SJCRH30 (cell line): ENCODE results near the gene TRIM71. TPM values are rescaled to one million over a fixed set of nuclear protein-coding genes. Genes with fewer than 3 reads are reported as not detected.
"Not testable (repeated sequence)": the region's sequence is repeated elsewhere in the genome, so short reads cannot be mapped to it uniquely, and the experiment has no call there.

ENCODE experiments used
- DNase-seq, 2 experiments: peaks; one replicate each; pipeline ENCODE4 v3.0.0-alpha.2; 2015 to 2020
- H3K27ac ChIP-seq: fragments of 250-450 bp; sonication (Bioruptor Pico); 2 replicates; pipeline ENCODE4 v1.5.1; 2020; ENCODE audit warnings: mild to moderate bottlenecking, moderate library complexity
- H3K27me3 ChIP-seq: fragments of 250-450 bp; sonication (Bioruptor Pico); 2 replicates; pipeline ENCODE4 v1.5.1; 2020; ENCODE audit warnings: mild to moderate bottlenecking, moderate library complexity
- H3K36me3 ChIP-seq: fragments of 250-450 bp; sonication (Bioruptor Pico); 2 replicates; pipeline ENCODE4 v1.5.1; 2020; ENCODE audit warnings: mild to moderate bottlenecking, moderate library complexity
- H3K4me1 ChIP-seq: fragments of 250-450 bp; sonication (Bioruptor Pico); 2 replicates; pipeline ENCODE4 v1.5.1; 2020; ENCODE audit warnings: mild to moderate bottlenecking, moderate library complexity
- H3K4me3 ChIP-seq: fragments of 250-450 bp; sonication (Bioruptor Pico); 2 replicates; pipeline ENCODE4 v1.5.1; 2020; ENCODE audit warnings: mild to moderate bottlenecking, moderate library complexity
- H3K9me3 ChIP-seq: fragments of 250-450 bp; sonication (Bioruptor Pico); replicated peaks from 2 replicates; pipeline ENCODE4 v1.5.1; 2020; ENCODE audit warnings: mild to moderate bottlenecking, moderate library complexity
- total RNA-seq: library from RNA; depleted of rRNA; stranded (reverse); fragments of >200 nt; shearing (Covaris generic); gene quantifications from 2 replicates; pipeline ENCODE4 v1.2.3, GENCODE V29; 2014; rRNA removed

The TRIM71 gene
- total RNA-seq = 0.05 TPM in 1 of 2 replicates, not detected in the other

- H3K9me3 ChIP-seq = no peaks in the 10 kb centered on the region
- H3K27me3 ChIP-seq = no peaks in the 10 kb centered on the region
- H3K36me3 ChIP-seq = no peaks in the 10 kb centered on the region
- no peak for DNase-seq
- H3K4me3 ChIP-seq = no peak within 1 kb of the TSS
- H3K4me1 ChIP-seq = no peaks in the 10 kb centered on the region
- H3K27ac ChIP-seq = no peak within 1 kb of the TSS
Measured at GRCh38 chr3:32817558-32818228, at the start of gene TRIM71. TSS of gene TRIM71 (plus strand) at chr3:32817997. CDS start at chr3:32818081, 84 bp downstream.

GRCh38 chr3:32778389-32778788 is 39.4 kb upstream of the TRIM71 start:
- no peak overlapping the region for H3K27ac ChIP-seq
- H3K9me3 ChIP-seq = no peaks in the 10 kb centered on the region
- H3K27me3 ChIP-seq = no peaks in the 10 kb centered on the region
- no peak overlapping the region for H3K4me3 ChIP-seq
- DNase-seq = no peak
- H3K36me3 ChIP-seq = no peaks in the 10 kb centered on the region
- H3K4me1 ChIP-seq = peaks cover 5% of the 10 kb centered on the region; the same call in 1 of the 2 replicates

- H3K4me3 ChIP-seq = peak overlapping the region; percentile 68
- H3K9me3 ChIP-seq = no peaks in the 10 kb centered on the region
- peak overlapping the region; percentile 84 for H3K27ac ChIP-seq
- no peaks in the 10 kb centered on the region for H3K27me3 ChIP-seq
- peaks cover 5% of the 10 kb centered on the region; the same call in 1 of the 2 replicates for H3K4me1 ChIP-seq
- peak in 1 of 2 experiments; percentile 12 for DNase-seq
- no peaks in the 10 kb centered on the region for H3K36me3 ChIP-seq
Measured at GRCh38 chr3:32780071-32780734, 37.6 kb upstream of the TRIM71 start.

- peak; percentile 78 to 81 for DNase-seq
- H3K4me1 ChIP-seq = peaks cover 5% of the 10 kb centered on the region; the same call in 1 of the 2 replicates
- no peaks in the 10 kb centered on the region for H3K9me3 ChIP-seq
- H3K27me3 ChIP-seq = no peaks in the 10 kb centered on the region
- peak overlapping the region; percentile 84 for H3K27ac ChIP-seq
- H3K4me3 ChIP-seq = peak overlapping the region; percentile 68
- H3K36me3 ChIP-seq = no peaks in the 10 kb centered on the region
Measured at GRCh38 chr3:32780735-32781210, 37.0 kb upstream of the TRIM71 start.

GRCh38 chr3:32781211-32781968 is 36.4 kb upstream of the TRIM71 start:
- Histone ChIP-seq H3K4me3 (peak overlapping the region; percentile 68), H3K9me3 (no peaks in the 10 kb centered on the region), H3K27me3 (no peaks in the 10 kb centered on the region), H3K27ac (peak overlapping the region; percentile 84), H3K4me1 (peaks cover 5% of the 10 kb centered on the region; the same call in 1 of the 2 replicates), H3K36me3 (no peaks in the 10 kb centered on the region)
- peak; percentile 84 to 87 for DNase-seq

GRCh38 chr3:32781969-32782270 is 35.9 kb upstream of the TRIM71 start:
- not testable (repeated sequence) for H3K4me1 ChIP-seq, H3K36me3 ChIP-seq, DNase-seq, H3K9me3 ChIP-seq, H3K27ac ChIP-seq, H3K27me3 ChIP-seq
- H3K4me3 ChIP-seq = peak overlapping the region; percentile 68

GRCh38 chr3:32782407-32782806 is 35.4 kb upstream of the TRIM71 start:
- no peak overlapping the region for H3K4me3 ChIP-seq
- no peak overlapping the region for H3K27ac ChIP-seq
- H3K27me3 ChIP-seq = no peaks in the 10 kb centered on the region

GRCh38 chr3:32791833-32792232 is 26.0 kb upstream of the TRIM71 start:
- Histone ChIP-seq H3K27me3 (no peaks in the 10 kb centered on the region), H3K4me1 (no peaks in the 10 kb centered on the region), H3K9me3 (no peaks in the 10 kb centered on the region), H3K27ac (no peak overlapping the region), H3K4me3 (no peak overlapping the region), H3K36me3 (no peaks in the 10 kb centered on the region)
- DNase-seq = no peak

More at GRCh38 chr3:32782407-32782806, 35.4 kb upstream of the TRIM71 start:
- Histone ChIP-seq H3K4me1 (peaks cover 5% of the 10 kb centered on the region; the same call in 1 of the 2 replicates), H3K36me3 (no peaks in the 10 kb centered on the region), H3K9me3 (no peaks in the 10 kb centered on the region)
- DNase-seq = no peak

GRCh38 chr3:32794487-32795308 is 23.1 kb upstream of the TRIM71 start:
- Histone ChIP-seq H3K27me3 (no peaks in the 10 kb centered on the region), H3K4me3 (no peak overlapping the region), H3K27ac (no peak overlapping the region), H3K36me3 (no peaks in the 10 kb centered on the region), H3K9me3 (no peaks in the 10 kb centered on the region), H3K4me1 (no peaks in the 10 kb centered on the region)
- no peak for DNase-seq

GRCh38 chr3:32796384-32796950 is 21.3 kb upstream of the TRIM71 start:
- DNase-seq, H3K9me3 ChIP-seq, H3K4me3 ChIP-seq, H3K27me3 ChIP-seq, H3K27ac ChIP-seq, H3K36me3 ChIP-seq, H3K4me1 ChIP-seq: not testable (repeated sequence)

GRCh38 chr3:32797776-32798175 is 20.0 kb upstream of the TRIM71 start:
- no peaks in the 10 kb centered on the region for H3K9me3 ChIP-seq
- H3K27me3 ChIP-seq = no peaks in the 10 kb centered on the region
- no peak overlapping the region for H3K4me3 ChIP-seq
- DNase-seq = no peak
- no peaks in the 10 kb centered on the region for H3K4me1 ChIP-seq
- no peaks in the 10 kb centered on the region for H3K36me3 ChIP-seq
- H3K27ac ChIP-seq = no peak overlapping the region

- H3K4me1 ChIP-seq, H3K36me3 ChIP-seq, H3K27ac ChIP-seq, DNase-seq, H3K4me3 ChIP-seq, H3K9me3 ChIP-seq, H3K27me3 ChIP-seq: not testable (repeated sequence)
Measured at GRCh38 chr3:32801440-32801839, 16.4 kb upstream of the TRIM71 start.

GRCh38 chr3:32813180-32813579 is 4.6 kb upstream of the TRIM71 start:
- no peaks in the 10 kb centered on the region for H3K4me1 ChIP-seq
- H3K27me3 ChIP-seq = no peaks in the 10 kb centered on the region
- H3K36me3 ChIP-seq = no peaks in the 10 kb centered on the region
- no peaks in the 10 kb centered on the region for H3K9me3 ChIP-seq
- no peak overlapping the region for H3K4me3 ChIP-seq
- H3K27ac ChIP-seq = no peak overlapping the region
- no peak for DNase-seq

GRCh38 chr3:32814361-32814760 is 3.4 kb upstream of the TRIM71 start:
- no peak overlapping the region for H3K27ac ChIP-seq
- DNase-seq = no peak
- no peaks in the 10 kb centered on the region for H3K9me3 ChIP-seq
- no peaks in the 10 kb centered on the region for H3K27me3 ChIP-seq
- no peak overlapping the region for H3K4me3 ChIP-seq
- no peaks in the 10 kb centered on the region for H3K4me1 ChIP-seq
- no peaks in the 10 kb centered on the region for H3K36me3 ChIP-seq
